ENCODE results near the gene ZNF70.

Gene ZNF70

DNA sequence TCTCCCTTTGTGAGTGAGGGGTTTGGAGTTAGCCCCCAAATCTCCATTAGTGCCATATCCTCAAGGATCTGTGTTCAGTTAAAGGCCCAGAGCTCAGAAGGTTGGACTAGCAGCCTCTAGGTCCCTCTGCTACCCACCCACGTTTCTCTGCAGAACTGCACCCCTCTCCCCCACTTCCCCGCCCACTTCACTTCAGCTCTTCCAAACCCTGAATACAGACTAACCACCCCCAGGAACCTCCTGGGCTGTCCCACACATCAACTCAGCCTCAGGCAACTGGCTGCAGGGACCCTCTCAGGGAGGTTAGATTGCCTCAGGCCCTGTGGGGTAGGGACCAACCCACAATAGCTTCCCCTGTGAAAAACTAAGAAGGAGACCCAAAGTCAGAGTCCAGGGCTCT is 2.5 kb upstream of the ZNF70 start:
- Histone ChIP-seq H3K27me3 (replicated peaks; ENCODE audit: control insufficient read depth, insufficient read depth, low read length) (no peaks in the 10 kb centered on the region), H3K36me3 (ENCODE audit: control insufficient read depth, insufficient read depth, low read length, severe bottlenecking) (no peaks in the 10 kb centered on the region), H3K4me3 (ENCODE audit: low read length) (no peak overlapping the region), H3K4me1 (ENCODE audit: control insufficient read depth, insufficient read depth, low read length) (peaks cover 11% of the 10 kb centered on the region), H3K9me3 (ENCODE audit: control insufficient read depth, low read length) (no peaks in the 10 kb centered on the region), H3K9ac (ENCODE audit: low read length) (no peak overlapping the region)
- no peak for DNase-seq (ENCODE audit: low read depth)

DNA sequence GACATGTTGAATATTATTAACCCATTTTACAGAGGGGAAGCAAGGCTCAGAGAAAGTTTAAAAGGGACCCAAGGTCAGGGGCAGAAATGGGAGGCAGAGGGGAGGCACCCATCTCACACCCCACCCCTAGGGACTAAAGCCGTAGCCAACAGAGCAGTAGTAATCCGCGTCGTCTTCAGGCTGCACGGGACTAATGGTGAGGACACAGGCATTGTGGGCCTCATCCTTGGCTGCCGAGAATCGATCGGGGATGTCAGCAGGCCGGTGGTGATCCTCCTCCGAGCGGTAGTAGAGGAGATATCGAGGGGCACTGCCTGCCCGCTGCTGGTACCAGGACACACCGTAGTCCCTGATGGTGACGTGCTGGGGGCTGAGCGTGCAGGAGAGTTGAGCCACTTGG is 1.8 kb upstream of the ZNF70 start:
- H3K9ac ChIP-seq (ENCODE audit: low read length) = no peak overlapping the region
- H3K4me3 ChIP-seq (ENCODE audit: low read length) = no peak overlapping the region
- no peaks in the 10 kb centered on the region for H3K9me3 ChIP-seq (ENCODE audit: control insufficient read depth, low read length)
- no peaks in the 10 kb centered on the region for H3K36me3 ChIP-seq (ENCODE audit: control insufficient read depth, insufficient read depth, low read length, severe bottlenecking)
- no peak for DNase-seq (ENCODE audit: low read depth)
- peaks cover 11% of the 10 kb centered on the region for H3K4me1 ChIP-seq (ENCODE audit: control insufficient read depth, insufficient read depth, low read length)
- no peaks in the 10 kb centered on the region for H3K27me3 ChIP-seq (replicated peaks; ENCODE audit: control insufficient read depth, insufficient read depth, low read length)

DNA sequence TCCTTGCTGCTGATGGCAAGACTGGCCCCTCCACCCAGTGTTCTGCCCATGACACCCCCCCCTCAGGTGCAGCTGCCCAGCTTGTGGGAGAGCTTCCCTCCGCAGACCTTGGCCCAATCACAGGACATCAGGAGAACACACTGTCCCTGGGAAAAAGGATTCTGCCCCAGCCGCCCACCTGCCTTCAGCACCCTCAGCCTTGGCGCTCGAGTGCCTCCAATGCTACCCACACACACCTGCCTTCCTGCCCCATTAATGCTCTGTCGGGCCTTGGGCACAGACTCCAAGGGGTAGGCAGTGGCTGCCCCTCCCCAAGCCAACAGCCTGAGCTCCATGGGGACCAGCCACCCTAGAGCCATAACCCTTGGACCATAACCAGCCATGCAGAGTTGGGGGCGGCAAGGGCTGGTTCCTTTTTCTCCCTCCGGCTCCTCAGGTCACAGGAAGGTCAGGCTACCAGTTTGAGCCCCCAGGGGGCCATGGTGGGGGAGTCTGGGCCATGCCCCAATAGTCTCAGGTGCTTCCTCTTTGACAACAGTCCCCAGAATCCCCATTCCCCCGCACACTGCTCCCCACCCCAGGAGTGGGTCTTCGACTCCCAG is 1.3 kb upstream of the ZNF70 start:
- Histone ChIP-seq H3K27me3 (replicated peaks; ENCODE audit: control insufficient read depth, insufficient read depth, low read length) (no peaks in the 10 kb centered on the region), H3K36me3 (ENCODE audit: control insufficient read depth, insufficient read depth, low read length, severe bottlenecking) (no peaks in the 10 kb centered on the region), H3K4me3 (ENCODE audit: low read length) (no peak overlapping the region), H3K9me3 (ENCODE audit: control insufficient read depth, low read length) (no peaks in the 10 kb centered on the region), H3K4me1 (ENCODE audit: control insufficient read depth, insufficient read depth, low read length) (peaks cover 11% of the 10 kb centered on the region), H3K9ac (ENCODE audit: low read length) (no peak overlapping the region)
- no peak for DNase-seq (ENCODE audit: low read depth)

DNA sequence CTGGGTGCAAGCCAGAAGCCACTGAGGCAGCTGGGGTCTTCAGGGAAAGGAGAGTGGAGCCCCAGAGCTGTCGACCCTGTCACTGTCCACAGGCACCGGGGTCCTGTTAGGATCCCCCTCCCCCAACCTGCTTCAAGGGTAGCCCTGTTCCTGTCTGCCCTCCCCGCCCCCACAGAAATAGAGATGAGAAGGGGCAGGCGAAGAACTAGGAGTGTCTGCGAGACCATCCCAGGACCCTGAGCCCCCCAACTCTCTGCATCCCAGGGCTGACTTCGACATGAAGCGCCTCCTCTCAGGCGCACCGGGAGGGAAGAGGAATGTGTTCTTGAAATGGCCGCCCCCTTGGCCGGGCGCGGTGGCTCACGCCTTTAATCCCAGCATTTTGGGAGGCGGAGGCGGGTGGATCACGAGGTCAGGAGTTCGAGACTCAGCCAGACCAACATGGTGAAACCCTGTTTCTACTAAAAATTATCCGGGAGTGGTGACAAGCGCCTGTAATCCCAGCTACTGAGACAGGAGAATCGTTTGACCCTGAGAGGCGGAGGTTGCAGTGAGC is 607 bp upstream of the ZNF70 start:
- H3K4me3 ChIP-seq (ENCODE audit: low read length) = peak overlapping the region; percentile 87
- no peak for DNase-seq (ENCODE audit: low read depth)
- peak overlapping the region; percentile 90 for H3K9ac ChIP-seq (ENCODE audit: low read length)
- H3K36me3 ChIP-seq (ENCODE audit: control insufficient read depth, insufficient read depth, low read length, severe bottlenecking) = no peaks in the 10 kb centered on the region
- H3K27me3 ChIP-seq (replicated peaks; ENCODE audit: control insufficient read depth, insufficient read depth, low read length) = no peaks in the 10 kb centered on the region
- no peaks in the 10 kb centered on the region for H3K9me3 ChIP-seq (ENCODE audit: control insufficient read depth, low read length)
- peaks cover 11% of the 10 kb centered on the region for H3K4me1 ChIP-seq (ENCODE audit: control insufficient read depth, insufficient read depth, low read length)

DNA sequence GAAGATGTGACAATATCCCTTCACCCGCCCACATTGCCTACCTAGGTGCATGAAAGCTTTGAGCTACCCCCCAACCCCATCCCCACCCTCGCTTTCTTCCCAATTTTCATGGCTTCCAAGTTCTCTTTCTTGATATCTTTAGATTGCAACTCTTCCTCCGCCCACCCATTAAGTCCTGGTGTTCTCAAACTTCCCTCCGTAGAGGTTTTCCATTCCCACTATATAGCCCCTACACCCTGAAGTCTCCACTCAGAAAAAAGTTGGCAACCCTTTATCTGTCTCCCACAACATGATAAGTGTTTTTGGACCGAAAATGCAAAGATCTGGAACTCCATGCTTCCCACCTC is 572 bp downstream of the ZNF70 start:
- Histone ChIP-seq H3K36me3 (ENCODE audit: control insufficient read depth, insufficient read depth, low read length, severe bottlenecking) (no peaks in the 10 kb centered on the region), H3K4me3 (ENCODE audit: low read length) (peak overlapping the region; percentile 90), H3K9me3 (ENCODE audit: control insufficient read depth, low read length) (no peaks in the 10 kb centered on the region), H3K4me1 (ENCODE audit: control insufficient read depth, insufficient read depth, low read length) (peaks cover 11% of the 10 kb centered on the region), H3K27me3 (replicated peaks; ENCODE audit: control insufficient read depth, insufficient read depth, low read length) (no peaks in the 10 kb centered on the region), H3K9ac (ENCODE audit: low read length) (peak overlapping the region; percentile 83)
- no peak for DNase-seq (ENCODE audit: low read depth)

DNA sequence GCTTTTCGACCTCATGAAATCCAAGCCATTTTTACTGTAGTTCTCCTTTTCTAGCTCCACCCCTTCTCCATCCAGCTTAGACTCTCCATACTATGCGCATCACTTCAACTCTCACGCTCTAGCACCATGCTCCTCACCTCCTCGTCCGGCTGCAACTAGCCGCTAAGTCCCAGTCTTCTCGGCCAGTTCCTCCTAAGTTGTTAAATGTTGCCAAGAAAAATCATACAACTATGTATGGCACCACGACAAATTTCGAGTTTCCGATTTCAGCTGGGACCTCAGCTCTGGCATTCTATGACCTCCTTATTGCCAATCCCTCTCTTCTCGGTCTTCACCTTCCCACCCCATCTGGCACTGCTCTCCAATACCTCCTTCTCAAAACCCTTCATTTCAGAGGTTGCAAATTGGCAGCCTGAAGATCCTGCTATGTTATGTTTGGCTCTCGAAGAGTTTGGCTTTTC is 1.0 kb downstream of the ZNF70 start:
- Histone ChIP-seq H3K4me1 (ENCODE audit: control insufficient read depth, insufficient read depth, low read length) (peaks cover 11% of the 10 kb centered on the region), H3K27me3 (replicated peaks; ENCODE audit: control insufficient read depth, insufficient read depth, low read length) (no peaks in the 10 kb centered on the region), H3K9me3 (ENCODE audit: control insufficient read depth, low read length) (no peaks in the 10 kb centered on the region), H3K36me3 (ENCODE audit: control insufficient read depth, insufficient read depth, low read length, severe bottlenecking) (peaks cover 1% of the 10 kb centered on the region), H3K9ac (ENCODE audit: low read length) (no peak overlapping the region), H3K4me3 (ENCODE audit: low read length) (peak overlapping the region; percentile 90)
- DNase-seq (ENCODE audit: low read depth) = peak; percentile 4

DNA sequence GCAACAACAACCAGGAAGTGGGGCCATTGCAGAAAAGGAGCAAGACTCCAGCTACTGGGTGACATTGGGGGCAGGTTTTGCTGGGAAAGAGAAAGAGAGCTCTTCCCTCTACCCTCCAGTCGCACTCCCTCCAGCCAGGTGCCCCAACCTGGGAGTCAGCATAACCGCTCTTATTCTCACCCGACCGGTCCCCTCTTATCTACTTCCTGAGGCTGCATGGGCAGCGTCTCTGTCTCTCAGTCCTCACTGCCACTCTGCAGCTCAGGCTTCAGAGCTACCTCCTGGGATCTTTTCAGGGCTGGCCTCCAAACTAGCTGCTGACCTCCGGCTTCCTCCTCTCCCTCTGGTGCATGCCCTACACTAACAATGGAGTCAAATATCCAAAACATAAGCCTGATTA is 5.1 kb downstream of the ZNF70 start:
- peaks cover 19% of the 10 kb centered on the region for H3K36me3 ChIP-seq (ENCODE audit: control insufficient read depth, insufficient read depth, low read length, severe bottlenecking)
- peaks cover 32% of the 10 kb centered on the region for H3K4me1 ChIP-seq (ENCODE audit: control insufficient read depth, insufficient read depth, low read length)
- H3K4me3 ChIP-seq (ENCODE audit: low read length) = no peak overlapping the region
- H3K9ac ChIP-seq (ENCODE audit: low read length) = no peak overlapping the region
- peaks cover 3% of the 10 kb centered on the region for H3K9me3 ChIP-seq (ENCODE audit: control insufficient read depth, low read length)
- H3K27me3 ChIP-seq (replicated peaks; ENCODE audit: control insufficient read depth, insufficient read depth, low read length) = no peaks in the 10 kb centered on the region
- DNase-seq (ENCODE audit: low read depth) = no peak

DNA sequence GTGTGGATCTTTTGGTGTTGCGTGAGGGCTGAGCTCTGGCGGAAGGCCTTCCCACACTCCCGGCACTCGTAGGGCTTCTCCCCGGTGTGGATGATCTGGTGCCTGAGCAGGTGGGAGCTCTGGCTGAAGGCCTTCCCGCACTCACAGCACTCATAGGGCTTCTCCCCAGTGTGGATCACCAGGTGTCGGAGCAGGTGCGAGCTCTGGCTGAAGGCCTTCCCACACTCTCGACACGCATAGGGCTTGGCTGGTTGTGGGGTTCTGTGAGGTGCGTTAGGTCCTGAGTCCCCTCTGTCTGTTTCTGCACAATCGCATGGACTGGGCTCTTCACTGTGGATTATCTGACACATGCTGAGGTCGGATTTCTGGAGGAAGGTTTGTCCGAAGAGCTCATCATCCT is 6.4 kb downstream of the ZNF70 start:
- H3K27me3 ChIP-seq (replicated peaks; ENCODE audit: control insufficient read depth, insufficient read depth, low read length) = no peaks in the 10 kb centered on the region
- H3K4me1 ChIP-seq (ENCODE audit: control insufficient read depth, insufficient read depth, low read length) = peaks cover 21% of the 10 kb centered on the region
- H3K9ac ChIP-seq (ENCODE audit: low read length) = no peak overlapping the region
- H3K9me3 ChIP-seq (ENCODE audit: control insufficient read depth, low read length) = peaks cover 3% of the 10 kb centered on the region
- H3K4me3 ChIP-seq (ENCODE audit: low read length) = no peak overlapping the region
- no peak for DNase-seq (ENCODE audit: low read depth)
- peaks cover 19% of the 10 kb centered on the region for H3K36me3 ChIP-seq (ENCODE audit: control insufficient read depth, insufficient read depth, low read length, severe bottlenecking)

DNA sequence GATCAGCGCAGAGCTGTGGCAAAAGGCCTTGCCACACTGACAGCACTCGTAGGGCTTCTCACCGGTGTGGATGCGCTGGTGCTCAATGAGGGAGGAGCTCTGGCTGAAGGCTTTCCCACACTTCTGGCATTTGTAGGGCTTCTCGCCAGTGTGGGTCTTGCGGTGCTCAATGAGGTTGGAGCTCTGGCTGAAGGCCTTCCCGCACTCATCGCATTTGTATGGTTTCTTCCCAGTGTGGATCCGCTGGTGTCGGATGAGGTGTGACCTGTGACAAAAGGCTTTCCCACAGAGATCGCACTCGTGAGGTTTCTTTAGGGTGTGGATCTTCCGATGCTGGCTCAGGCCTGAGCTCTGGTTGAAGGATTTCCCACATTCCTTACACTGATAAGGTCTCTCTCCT is 6.9 kb downstream of the ZNF70 start:
- peaks cover 3% of the 10 kb centered on the region for H3K9me3 ChIP-seq (ENCODE audit: control insufficient read depth, low read length)
- peaks cover 21% of the 10 kb centered on the region for H3K4me1 ChIP-seq (ENCODE audit: control insufficient read depth, insufficient read depth, low read length)
- H3K36me3 ChIP-seq (ENCODE audit: control insufficient read depth, insufficient read depth, low read length, severe bottlenecking) = peaks cover 19% of the 10 kb centered on the region
- no peak overlapping the region for H3K4me3 ChIP-seq (ENCODE audit: low read length)
- DNase-seq (ENCODE audit: low read depth) = no peak
- H3K9ac ChIP-seq (ENCODE audit: low read length) = peak overlapping the region; percentile 80
- no peaks in the 10 kb centered on the region for H3K27me3 ChIP-seq (replicated peaks; ENCODE audit: control insufficient read depth, insufficient read depth, low read length)

DNA sequence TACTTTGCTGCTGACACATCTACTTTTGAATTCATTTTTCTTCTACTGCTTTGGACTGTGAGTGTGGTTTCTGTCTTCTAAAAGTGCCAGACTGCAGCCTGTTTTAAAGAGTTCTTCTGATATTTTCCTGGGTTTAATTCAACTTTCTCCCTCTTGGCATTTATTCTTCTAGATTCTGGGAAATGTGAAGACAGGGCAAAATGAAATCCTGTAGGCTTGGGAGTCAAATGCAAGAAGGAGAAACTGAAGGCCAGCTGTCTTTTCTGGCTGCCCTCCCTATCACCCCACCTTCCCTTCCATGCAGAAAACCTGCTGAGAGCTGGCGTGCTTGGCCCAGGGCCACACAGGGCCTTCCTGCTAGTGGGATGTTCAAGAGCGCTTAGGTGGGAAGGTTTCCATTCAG is 7.6 kb downstream of the ZNF70 start:
- Histone ChIP-seq H3K36me3 (ENCODE audit: control insufficient read depth, insufficient read depth, low read length, severe bottlenecking) (peaks cover 19% of the 10 kb centered on the region), H3K9me3 (ENCODE audit: control insufficient read depth, low read length) (peaks cover 3% of the 10 kb centered on the region), H3K27me3 (replicated peaks; ENCODE audit: control insufficient read depth, insufficient read depth, low read length) (no peaks in the 10 kb centered on the region), H3K4me1 (ENCODE audit: control insufficient read depth, insufficient read depth, low read length) (peaks cover 21% of the 10 kb centered on the region), H3K9ac (ENCODE audit: low read length) (peak overlapping the region; percentile 80), H3K4me3 (ENCODE audit: low read length) (no peak overlapping the region)
- DNase-seq (ENCODE audit: low read depth) = no peak

DNA sequence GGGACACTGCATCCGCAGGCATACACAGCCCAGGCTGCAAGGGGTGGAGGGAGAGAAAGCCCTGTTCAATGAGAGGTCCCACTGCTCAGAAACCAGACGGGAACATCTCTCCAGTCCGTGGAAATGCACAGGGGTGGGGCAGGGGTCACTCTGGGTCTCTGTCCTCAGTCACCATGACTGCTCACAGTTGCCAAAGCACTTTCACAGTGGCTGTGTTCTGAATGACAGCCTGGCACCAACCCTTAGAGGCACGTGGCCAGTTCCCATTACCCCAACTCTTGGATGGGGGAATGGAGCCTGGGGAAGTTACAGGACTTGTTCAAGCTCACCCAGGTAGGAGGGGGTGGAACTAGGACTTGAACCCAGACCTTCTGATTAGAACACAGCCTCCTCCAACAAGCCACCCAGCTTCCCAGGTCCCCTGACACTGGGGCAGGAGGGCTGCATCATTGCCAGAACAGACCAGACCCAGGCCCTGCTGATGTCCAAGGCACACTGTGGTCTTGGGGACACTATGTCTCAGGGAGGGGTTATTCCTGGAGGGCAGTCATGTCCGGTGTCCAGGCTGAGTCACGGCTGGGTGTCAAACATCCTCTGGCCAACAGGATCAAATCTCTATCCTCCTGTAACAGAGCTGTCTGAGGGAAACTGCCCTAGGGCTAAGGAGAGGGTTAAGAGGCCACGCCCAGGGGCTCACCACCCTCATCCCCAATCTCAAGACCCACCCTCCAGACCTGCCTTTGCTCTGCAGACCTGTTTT is 8.2 kb downstream of the ZNF70 start:
- peaks cover 19% of the 10 kb centered on the region for H3K36me3 ChIP-seq (ENCODE audit: control insufficient read depth, insufficient read depth, low read length, severe bottlenecking)
- H3K27me3 ChIP-seq (replicated peaks; ENCODE audit: control insufficient read depth, insufficient read depth, low read length) = no peaks in the 10 kb centered on the region
- peaks cover 3% of the 10 kb centered on the region for H3K9me3 ChIP-seq (ENCODE audit: control insufficient read depth, low read length)
- H3K4me1 ChIP-seq (ENCODE audit: control insufficient read depth, insufficient read depth, low read length) = peaks cover 21% of the 10 kb centered on the region
- H3K4me3 ChIP-seq (ENCODE audit: low read length) = no peak overlapping the region
- peak overlapping the region; percentile 80 for H3K9ac ChIP-seq (ENCODE audit: low read length)
- no peak for DNase-seq (ENCODE audit: low read depth)

Measured in adipocyte (in vitro differentiated cells).